ENCODE data around the gene FRMD7. TPM values are rescaled to one million over a fixed set of nuclear protein-coding genes. Genes with fewer than 3 reads are reported as not detected.

FRMD7 gene
- total and polyA plus RNA-seq, 7 experiments from 2014 or later, result not detected

DNA sequence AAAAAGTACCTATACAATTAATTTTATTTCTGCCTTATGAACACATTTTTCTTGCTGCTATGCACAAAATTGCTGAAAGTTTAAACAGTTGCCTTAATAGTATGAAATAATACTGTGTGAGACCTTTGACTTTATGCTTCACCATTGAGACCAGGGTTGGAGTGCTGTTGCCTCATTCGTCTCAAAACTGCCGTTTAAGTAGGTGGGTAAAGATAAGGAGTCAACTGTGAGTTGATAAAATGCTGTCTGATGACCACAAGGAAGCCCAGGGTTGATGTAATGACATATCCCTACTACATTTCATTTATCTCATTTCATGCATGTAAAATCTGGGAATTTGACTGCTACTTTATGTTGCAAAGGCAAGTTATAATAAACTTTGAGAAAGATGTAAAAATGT is 81.3 kb downstream of the FRMD7 start:
- ATAC-seq, result no peak
- DNase-seq, result no peak
- H3K27ac ChIP-seq (ENCODE audit: low read depth, low read length), result no peak overlapping the region
- no peaks in the 10 kb centered on the region for H3K27me3 ChIP-seq (ENCODE audit: control insufficient read depth in 2 of 2, insufficient read depth in 2 of 2, low read length in 2 of 2)
- no peaks in the 10 kb centered on the region for H3K36me3 ChIP-seq (ENCODE audit: control insufficient read depth in 2 of 3, insufficient read depth in 3 of 3, low read length in 3 of 3)
- H3K27me3 Mint-ChIP-seq, result no peaks in the 10 kb centered on the region
- peaks cover 0 to 3% (median 0%) of the 10 kb centered on the region in 11 donors for H3K9me3 Mint-ChIP-seq
- POLR2A ChIA-PET, result no interaction called here
- no peak overlapping the region for H3K4me3 Mint-ChIP-seq
- intact Hi-C loops (cut with micrococcal nuclease), result loop anchor here in 1 of 2 donors (2.0 kb wide), 1 partner anchor 16 kb away; no protein-coding TSS in a partner anchor
- no peak overlapping the region for H3K4me3 ChIP-seq (ENCODE audit: low read length)
- no peaks in the 10 kb centered on the region for H3K9me3 ChIP-seq (ENCODE audit: control insufficient read depth in 2 of 3, low read length in 3 of 3)
- H3K4me1 ChIP-seq (ENCODE audit: control insufficient read depth in 2 of 2, insufficient read depth in 2 of 2, low read length in 2 of 2), result no peaks in the 10 kb centered on the region
- peaks cover 3 to 72% (median 53%) of the 10 kb centered on the region in 7 donors for H3K4me1 Mint-ChIP-seq
- CTCF ChIA-PET, result no interaction called here
- H3K36me3 Mint-ChIP-seq, result peaks cover 0 to 4% (median 3%) of the 10 kb centered on the region in 5 donors
- no peak overlapping the region for H3K27ac Mint-ChIP-seq

DNA sequence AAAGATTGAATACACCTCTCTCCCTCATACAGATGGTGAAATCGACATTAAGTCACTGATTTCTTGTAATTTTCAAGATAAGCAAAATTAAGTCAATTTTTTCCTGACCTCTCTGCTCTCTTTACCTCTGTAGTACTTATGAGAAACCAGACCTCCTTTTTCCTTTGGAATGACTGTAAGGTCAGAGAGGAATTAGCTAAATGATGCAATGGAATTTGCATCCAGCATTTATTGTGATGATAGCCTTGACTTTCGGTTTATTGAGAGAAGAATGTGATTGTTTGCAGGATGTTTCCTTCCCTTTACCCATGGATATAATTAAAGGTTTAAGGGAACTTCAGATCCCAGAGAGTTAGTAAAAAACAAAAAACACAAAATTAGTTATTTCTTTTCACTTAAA is 82.4 kb downstream of the FRMD7 start:
- intact Hi-C loops (cut with micrococcal nuclease), result no loop called here
- no peak overlapping the region for H3K4me3 ChIP-seq (ENCODE audit: low read length)
- ATAC-seq (no peak), DNase-seq (no peak)
- no peak overlapping the region for H3K4me3 Mint-ChIP-seq
- no peak overlapping the region for H3K27ac Mint-ChIP-seq
- CTCF ChIA-PET, result no interaction called here
- H3K36me3 ChIP-seq (ENCODE audit: control insufficient read depth in 2 of 3, insufficient read depth in 3 of 3, low read length in 3 of 3), result no peaks in the 10 kb centered on the region
- peaks cover 0 to 4% (median 0%) of the 10 kb centered on the region in 5 donors for H3K36me3 Mint-ChIP-seq
- POLR2A ChIA-PET, result interaction anchor here (0.8 kb wide), 1 partner anchor 23 kb away, joined by 3 read pairs; the partner anchor contains the start of gene STK26
- no peak overlapping the region for H3K27ac ChIP-seq (ENCODE audit: low read depth, low read length)
- no peaks in the 10 kb centered on the region for H3K4me1 ChIP-seq (ENCODE audit: control insufficient read depth in 2 of 2, insufficient read depth in 2 of 2, low read length in 2 of 2)
- H3K9me3 ChIP-seq (ENCODE audit: control insufficient read depth in 2 of 3, low read length in 3 of 3), result no peaks in the 10 kb centered on the region
- no peaks in the 10 kb centered on the region for H3K27me3 ChIP-seq (ENCODE audit: control insufficient read depth in 2 of 2, insufficient read depth in 2 of 2, low read length in 2 of 2)
- no peaks in the 10 kb centered on the region for H3K27me3 Mint-ChIP-seq
- H3K4me1 Mint-ChIP-seq, result peaks cover 3 to 82% (median 61%) of the 10 kb centered on the region in 7 donors
- H3K9me3 Mint-ChIP-seq, result no peaks in the 10 kb centered on the region

DNA sequence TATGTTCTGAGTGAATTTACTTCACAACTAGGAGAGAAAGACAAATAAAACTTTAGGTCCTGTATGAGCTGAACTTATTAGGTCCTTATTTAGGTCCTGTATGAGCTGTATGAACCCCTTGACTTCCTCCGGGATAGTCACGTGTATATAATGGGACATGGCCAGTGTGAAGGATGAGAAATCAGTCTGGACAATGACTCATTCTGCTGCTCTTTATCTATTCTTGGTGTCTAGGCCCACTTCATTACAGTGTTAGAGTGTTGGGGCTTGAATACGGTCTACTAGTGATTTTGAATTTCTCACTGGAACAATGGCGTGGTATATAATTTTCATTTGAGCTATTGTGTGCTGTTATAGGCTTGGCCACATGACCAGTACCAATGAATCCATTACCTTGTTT is 82.9 kb downstream of the FRMD7 start:
- peaks cover 5 to 84% (median 63%) of the 10 kb centered on the region in 7 donors for H3K4me1 Mint-ChIP-seq
- peaks cover 0 to 2% (median 0%) of the 10 kb centered on the region in 5 donors for H3K36me3 Mint-ChIP-seq
- H3K4me3 Mint-ChIP-seq, result no peak overlapping the region
- Histone ChIP-seq H3K27me3 (ENCODE audit: control insufficient read depth in 2 of 2, insufficient read depth in 2 of 2, low read length in 2 of 2) (no peaks in the 10 kb centered on the region), H3K9me3 (ENCODE audit: control insufficient read depth in 2 of 3, low read length in 3 of 3) (no peaks in the 10 kb centered on the region), H3K4me1 (ENCODE audit: control insufficient read depth in 2 of 2, insufficient read depth in 2 of 2, low read length in 2 of 2) (no peaks in the 10 kb centered on the region), H3K27ac (ENCODE audit: low read depth, low read length) (no peak overlapping the region), H3K4me3 (ENCODE audit: low read length) (no peak overlapping the region), H3K36me3 (ENCODE audit: control insufficient read depth in 2 of 3, insufficient read depth in 3 of 3, low read length in 3 of 3) (no peaks in the 10 kb centered on the region)
- no peaks in the 10 kb centered on the region for H3K27me3 Mint-ChIP-seq
- DNase-seq (no peak), ATAC-seq (no peak)
- intact Hi-C loops (cut with micrococcal nuclease), result no loop called here
- ChIA-PET POLR2A (interaction anchor here (0.8 kb wide), 1 partner anchor 22 kb away, joined by 3 read pairs; the partner anchor contains the start of gene STK26), CTCF (no interaction called here)
- no peak overlapping the region for H3K27ac Mint-ChIP-seq
- no peaks in the 10 kb centered on the region for H3K9me3 Mint-ChIP-seq

DNA sequence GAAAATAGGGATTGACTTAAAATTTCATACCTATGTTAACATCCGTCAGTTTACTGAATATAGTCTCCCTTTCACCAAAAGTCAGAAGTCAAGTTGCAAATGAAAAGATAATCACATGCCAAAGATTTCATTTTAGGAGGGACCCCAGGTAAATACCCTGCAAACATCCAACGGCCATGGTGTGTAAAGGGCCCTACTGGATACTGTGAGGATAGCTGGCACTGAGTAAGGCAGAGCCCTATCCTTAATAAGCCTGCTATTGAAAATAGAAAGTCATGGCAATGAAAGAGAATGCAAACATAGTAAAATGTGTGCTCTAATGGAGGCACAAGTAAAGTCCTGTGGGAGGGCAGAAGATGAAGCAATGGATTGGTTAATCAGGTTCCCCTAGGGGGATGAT is 83.8 kb downstream of the FRMD7 start:
- H3K4me1 ChIP-seq (ENCODE audit: control insufficient read depth in 2 of 2, insufficient read depth in 2 of 2, low read length in 2 of 2), result no peaks in the 10 kb centered on the region
- no peak overlapping the region for H3K27ac ChIP-seq (ENCODE audit: low read depth, low read length)
- CTCF ChIA-PET, result interaction anchor here (0.7 kb wide), 1 partner anchor 175 kb away, joined by 3 read pairs; no protein-coding TSS in a partner anchor
- Mint-ChIP-seq H3K9me3 (no peaks in the 10 kb centered on the region), H3K36me3 (peaks cover 0 to 2% (median 0%) of the 10 kb centered on the region in 5 donors), H3K4me3 (no peak overlapping the region), H3K27me3 (no peaks in the 10 kb centered on the region), H3K4me1 (peaks cover 5 to 84% (median 70%) of the 10 kb centered on the region in 7 donors), H3K27ac (peak overlapping the region in 1 of 9 donors; percentile 59)
- POLR2A ChIA-PET, result no interaction called here
- H3K9me3 ChIP-seq (ENCODE audit: control insufficient read depth in 2 of 3, low read length in 3 of 3), result no peaks in the 10 kb centered on the region
- intact Hi-C loops (cut with micrococcal nuclease), result no loop called here
- H3K36me3 ChIP-seq (ENCODE audit: control insufficient read depth in 2 of 3, insufficient read depth in 3 of 3, low read length in 3 of 3), result no peaks in the 10 kb centered on the region
- ATAC-seq, result no peak
- H3K27me3 ChIP-seq (ENCODE audit: control insufficient read depth in 2 of 2, insufficient read depth in 2 of 2, low read length in 2 of 2), result no peaks in the 10 kb centered on the region
- no peak for DNase-seq
- H3K4me3 ChIP-seq (ENCODE audit: low read length), result no peak overlapping the region

DNA sequence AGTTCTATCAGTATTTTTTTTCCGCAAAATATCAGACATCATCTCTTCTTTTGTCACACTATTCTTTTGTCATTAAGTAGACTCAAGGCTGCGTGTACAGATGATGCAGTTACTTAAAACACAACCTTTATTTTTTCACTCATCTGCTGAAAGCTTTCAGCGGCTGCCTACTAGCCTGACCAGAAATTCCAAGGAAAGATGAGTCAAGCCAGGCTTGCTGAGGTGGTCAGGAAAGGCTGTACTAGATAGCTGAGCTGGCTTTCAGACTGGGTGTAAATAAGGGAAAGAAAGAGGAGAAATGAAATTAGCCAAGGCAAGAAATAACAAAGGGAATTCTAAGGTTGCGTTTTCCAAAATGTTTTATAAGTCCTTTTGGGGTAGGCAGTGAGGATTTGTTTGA is 86.8 kb downstream of the FRMD7 start:
- Histone ChIP-seq H3K4me1 (ENCODE audit: control insufficient read depth in 2 of 2, insufficient read depth in 2 of 2, low read length in 2 of 2) (peaks cover 0 to under 1% of the 10 kb centered on the region in 2 donors), H3K4me3 (ENCODE audit: low read length) (no peak overlapping the region), H3K36me3 (ENCODE audit: control insufficient read depth in 2 of 3, insufficient read depth in 3 of 3, low read length in 3 of 3) (no peaks in the 10 kb centered on the region), H3K27ac (ENCODE audit: low read depth, low read length) (no peak overlapping the region), H3K9me3 (ENCODE audit: control insufficient read depth in 2 of 3, low read length in 3 of 3) (no peaks in the 10 kb centered on the region), H3K27me3 (ENCODE audit: control insufficient read depth in 2 of 2, insufficient read depth in 2 of 2, low read length in 2 of 2) (no peaks in the 10 kb centered on the region)
- peaks cover 0 to 2% (median 0%) of the 10 kb centered on the region in 5 donors for H3K36me3 Mint-ChIP-seq
- H3K27me3 Mint-ChIP-seq, result no peaks in the 10 kb centered on the region
- CTCF ChIA-PET, result no interaction called here
- H3K27ac Mint-ChIP-seq, result peak overlapping the region in 1 of 9 donors; percentile 61
- no peak for DNase-seq
- no peaks in the 10 kb centered on the region for H3K9me3 Mint-ChIP-seq
- POLR2A ChIA-PET, result no interaction called here
- H3K4me1 Mint-ChIP-seq, result peaks cover 6 to 84% (median 73%) of the 10 kb centered on the region in 7 donors
- H3K4me3 Mint-ChIP-seq, result no peak overlapping the region
- no peak for ATAC-seq
- intact Hi-C loops (cut with micrococcal nuclease), result no loop called here

DNA sequence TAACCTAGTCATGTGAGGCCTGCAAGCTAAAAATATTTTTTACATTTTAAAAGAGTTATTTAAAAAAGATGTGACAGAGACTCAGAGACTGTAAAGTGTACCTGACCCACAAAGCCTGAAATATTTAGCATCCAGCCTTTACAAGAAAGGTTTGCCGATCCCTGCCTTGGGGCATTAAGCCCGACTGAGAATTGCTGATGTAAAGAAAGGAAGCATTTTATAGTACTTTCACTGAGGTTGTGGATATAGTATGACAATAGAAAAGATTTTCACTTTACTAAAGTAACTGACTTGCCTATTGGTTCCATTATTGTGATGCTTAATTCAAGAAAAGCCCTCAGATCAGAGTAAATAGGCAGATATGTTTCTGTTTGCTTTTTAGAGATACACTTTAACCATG is 87.8 kb downstream of the FRMD7 start:
- H3K27me3 ChIP-seq (ENCODE audit: control insufficient read depth in 2 of 2, insufficient read depth in 2 of 2, low read length in 2 of 2), result no peaks in the 10 kb centered on the region
- Mint-ChIP-seq H3K4me1 (peaks cover 13 to 83% (median 72%) of the 10 kb centered on the region in 7 donors), H3K36me3 (peaks cover 0 to under 1% (median 0%) of the 10 kb centered on the region in 5 donors), H3K27me3 (no peaks in the 10 kb centered on the region), H3K9me3 (no peaks in the 10 kb centered on the region), H3K27ac (peak overlapping the region in 1 of 9 donors; percentile 28), H3K4me3 (no peak overlapping the region)
- no peak for ATAC-seq
- no peak overlapping the region for H3K27ac ChIP-seq (ENCODE audit: low read depth, low read length)
- intact Hi-C loops (cut with micrococcal nuclease), result no loop called here
- no peak for DNase-seq
- ChIA-PET CTCF (no interaction called here), POLR2A (no interaction called here)
- no peak overlapping the region for H3K4me3 ChIP-seq (ENCODE audit: low read length)
- peaks cover 0 to 7% of the 10 kb centered on the region in 2 donors for H3K4me1 ChIP-seq (ENCODE audit: control insufficient read depth in 2 of 2, insufficient read depth in 2 of 2, low read length in 2 of 2)
- no peaks in the 10 kb centered on the region for H3K9me3 ChIP-seq (ENCODE audit: control insufficient read depth in 2 of 3, low read length in 3 of 3)
- H3K36me3 ChIP-seq (ENCODE audit: control insufficient read depth in 2 of 3, insufficient read depth in 3 of 3, low read length in 3 of 3), result no peaks in the 10 kb centered on the region

DNA sequence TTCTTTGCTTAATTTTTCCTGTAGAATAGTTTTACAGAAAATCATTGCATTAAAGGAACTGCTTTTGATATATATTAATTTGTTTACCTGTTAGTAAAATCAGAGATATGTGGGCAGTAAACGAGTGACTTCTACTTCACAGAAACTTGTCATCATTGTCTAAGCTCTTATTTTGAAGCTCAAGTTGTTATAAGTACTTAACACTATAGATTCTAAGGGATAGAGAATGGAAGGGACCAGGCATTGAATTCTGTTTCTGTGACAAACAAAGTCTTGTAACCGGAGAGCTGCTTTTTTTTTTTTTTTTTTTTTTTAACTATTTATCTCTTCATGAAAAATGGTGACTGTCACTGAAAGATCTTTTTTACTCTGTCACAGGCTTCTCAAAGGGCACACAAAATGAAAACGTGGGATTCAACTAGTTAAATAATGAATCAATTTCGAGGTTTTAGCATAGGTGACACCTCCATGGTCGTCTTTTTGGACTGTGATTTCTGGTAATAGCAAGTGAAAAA is 90.3 kb downstream of the FRMD7 start:
- ChIA-PET POLR2A (no interaction called here), CTCF (no interaction called here)
- intact Hi-C loops (cut with micrococcal nuclease), result no loop called here
- Histone ChIP-seq H3K36me3 (ENCODE audit: control insufficient read depth in 2 of 3, insufficient read depth in 3 of 3, low read length in 3 of 3) (no peaks in the 10 kb centered on the region), H3K4me3 (ENCODE audit: low read length) (no peak overlapping the region), H3K9me3 (ENCODE audit: control insufficient read depth in 2 of 3, low read length in 3 of 3) (no peaks in the 10 kb centered on the region), H3K4me1 (ENCODE audit: control insufficient read depth in 2 of 2, insufficient read depth in 2 of 2, low read length in 2 of 2) (peaks cover 3 to 7% of the 10 kb centered on the region in 2 donors), H3K27ac (ENCODE audit: low read depth, low read length) (no peak overlapping the region), H3K27me3 (ENCODE audit: control insufficient read depth in 2 of 2, insufficient read depth in 2 of 2, low read length in 2 of 2) (no peaks in the 10 kb centered on the region)
- no peak for DNase-seq
- H3K4me3 Mint-ChIP-seq, result peak overlapping the region in 5 of 10 donors; percentile 31 to 66 (median 43)
- no peaks in the 10 kb centered on the region for H3K36me3 Mint-ChIP-seq
- H3K4me1 Mint-ChIP-seq, result peaks cover 27 to 82% (median 75%) of the 10 kb centered on the region in 7 donors
- H3K27ac Mint-ChIP-seq, result peak overlapping the region in 1 of 9 donors; percentile 19
- no peaks in the 10 kb centered on the region for H3K27me3 Mint-ChIP-seq
- H3K9me3 Mint-ChIP-seq, result no peaks in the 10 kb centered on the region
- ATAC-seq, result no peak

Data from naive thymus-derived CD4-positive, alpha-beta T cell (primary cell).